GM19328 (cell line): Measurements from ENCODE around the gene COL12A1.

Experiments
- ATAC-seq: cut with Tn5 transposase; IDR thresholded peaks from one replicate; pipeline ENCODE4 v1.9.1; 2021; ENCODE audit warnings: mild to moderate bottlenecking, moderate library complexity; ENCODE audit not compliant: unreplicated experiment

COL12A1 gene

GRCh38 chr6:75145211-75145610, 60.6 kb downstream of the COL12A1 start:
- no peak for ATAC-seq

DNA sequence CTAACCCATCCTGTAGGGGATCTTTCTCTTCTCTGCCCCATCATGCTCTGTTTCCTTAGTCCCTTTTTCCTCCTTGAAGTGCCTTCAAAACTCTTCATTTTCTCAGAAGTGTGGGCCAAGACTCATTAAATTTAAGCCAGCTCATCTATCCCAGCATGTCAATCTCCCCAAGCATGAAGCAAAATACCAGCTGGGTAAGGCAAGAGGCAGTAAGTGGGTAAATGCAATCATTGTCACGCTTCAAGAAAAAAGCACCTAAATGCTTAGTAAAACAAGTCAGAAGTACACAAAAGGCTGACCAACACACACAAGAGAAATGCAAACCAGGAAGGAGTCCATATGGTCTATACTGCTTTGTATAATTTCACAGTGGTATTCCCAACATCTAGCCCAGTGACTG, 61.5 kb downstream of the COL12A1 start:
- ATAC-seq: no peak

DNA sequence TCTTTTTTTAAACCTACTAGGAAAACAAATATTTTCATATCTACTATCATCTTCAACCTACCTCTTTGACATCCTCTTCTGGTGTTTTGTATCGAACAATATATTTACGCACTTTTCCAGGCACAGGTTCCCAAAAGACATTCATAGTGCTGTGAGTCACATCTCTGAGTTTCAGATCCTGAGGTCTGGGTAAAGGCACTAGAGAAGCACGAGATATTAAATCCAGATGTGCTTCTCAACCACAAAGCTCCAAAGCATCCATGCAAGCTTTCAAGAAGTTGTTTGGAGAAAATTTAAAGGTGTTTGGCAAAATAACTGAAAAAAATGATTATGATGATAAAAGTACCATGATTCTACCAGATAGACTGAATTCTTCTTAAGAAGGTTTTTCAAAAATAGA, 62.7 kb downstream of the COL12A1 start:
- no peak for ATAC-seq

- ATAC-seq: no peak
These were observed 63.1 kb downstream of the COL12A1 start for GRCh38 chr6:75142721-75143120.

DNA sequence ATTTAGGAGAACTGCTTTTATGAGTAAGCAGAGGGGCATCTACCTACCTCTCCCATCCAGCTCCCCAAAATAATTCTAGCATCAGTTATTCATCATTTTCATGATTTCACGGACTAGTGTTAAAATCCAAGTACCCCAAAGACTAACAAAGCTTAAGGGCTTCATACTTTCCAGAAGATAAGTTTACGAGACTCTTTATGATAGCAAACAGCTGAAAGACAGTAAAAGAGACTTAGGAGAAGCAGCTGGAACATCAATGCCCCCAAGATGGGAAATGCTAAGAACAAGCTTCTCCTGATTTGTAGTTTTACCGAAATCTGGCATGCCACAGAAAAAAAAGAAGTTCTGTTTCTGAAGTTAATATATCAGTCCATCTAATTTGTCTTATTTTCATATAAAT, 70.0 kb downstream of the COL12A1 start:
- no peak for ATAC-seq

GRCh38 chr6:75135450-75135849, 70.4 kb downstream of the COL12A1 start:
- ATAC-seq: no peak

- ATAC-seq: no peak
These were observed 75.1 kb downstream of the COL12A1 start for GRCh38 chr6:75130784-75131183.

DNA sequence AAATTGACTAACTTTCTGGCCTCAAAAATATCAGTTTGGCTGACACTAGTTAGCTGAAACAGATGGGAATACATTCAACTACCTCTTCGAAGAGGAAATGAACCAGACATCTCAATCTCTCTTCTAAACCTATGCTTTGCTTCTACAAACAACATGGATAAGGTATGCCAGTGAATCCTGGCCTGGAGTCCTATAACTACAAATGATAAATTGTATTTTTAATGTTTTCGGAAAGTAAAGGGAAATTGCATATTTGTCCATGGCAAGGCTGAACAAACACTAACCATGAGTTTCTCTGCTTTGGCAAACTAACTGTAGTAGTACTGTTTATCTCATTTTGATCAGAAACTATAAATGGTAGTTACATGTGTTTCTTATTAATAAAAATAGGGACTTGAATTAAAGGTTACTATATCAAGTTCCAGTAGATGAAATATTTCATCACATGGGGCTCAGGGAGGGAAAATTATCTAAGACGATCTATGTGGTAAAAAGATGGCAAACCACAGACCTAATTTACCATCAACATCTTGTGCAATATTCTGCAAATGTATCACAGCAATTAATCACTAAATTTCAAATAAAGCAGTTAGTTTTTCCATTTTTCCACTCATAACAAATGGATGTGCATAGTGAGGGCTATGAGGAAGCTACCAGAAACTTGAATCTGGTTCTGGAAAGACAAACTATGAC, 76.8 kb downstream of the COL12A1 start:
- no peak for ATAC-seq

- ATAC-seq: no peak
These were observed 79.3 kb downstream of the COL12A1 start for GRCh38 chr6:75126518-75126917.

GRCh38 chr6:75124983-75125382, 80.9 kb downstream of the COL12A1 start:
- no peak for ATAC-seq

GRCh38 chr6:75124085-75124484, 81.8 kb downstream of the COL12A1 start:
- no peak for ATAC-seq

DNA sequence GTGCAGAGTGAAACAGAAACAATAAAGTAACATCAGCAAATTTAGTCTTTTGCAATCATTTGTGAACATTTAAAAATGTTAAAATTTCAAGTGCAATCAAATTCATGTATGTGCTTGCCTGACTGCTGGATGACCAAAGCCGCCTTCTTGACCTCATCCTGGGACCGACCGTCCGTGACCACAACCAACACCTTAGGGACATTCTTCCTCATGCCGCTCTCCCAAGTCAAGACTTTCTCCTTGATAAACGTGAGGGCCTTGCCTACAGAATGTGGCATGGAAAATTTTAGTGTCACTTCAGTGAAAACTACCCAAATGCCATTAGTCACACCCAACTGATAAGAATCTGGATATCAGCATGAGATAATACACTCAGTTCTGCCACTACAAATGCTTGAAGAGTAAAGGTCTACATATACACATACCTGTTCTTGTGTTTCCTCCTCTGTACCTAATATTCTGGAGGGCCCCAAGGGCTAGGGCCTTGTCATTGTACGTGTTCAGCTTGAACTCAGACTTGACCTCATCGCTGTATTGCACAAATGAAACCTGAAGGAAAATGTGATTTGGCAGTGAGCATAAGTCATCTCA, 86.8 kb downstream of the COL12A1 start:
- ATAC-seq: no peak

GRCh38 chr6:75117701-75118100, 88.2 kb downstream of the COL12A1 start:
- ATAC-seq: no peak

DNA sequence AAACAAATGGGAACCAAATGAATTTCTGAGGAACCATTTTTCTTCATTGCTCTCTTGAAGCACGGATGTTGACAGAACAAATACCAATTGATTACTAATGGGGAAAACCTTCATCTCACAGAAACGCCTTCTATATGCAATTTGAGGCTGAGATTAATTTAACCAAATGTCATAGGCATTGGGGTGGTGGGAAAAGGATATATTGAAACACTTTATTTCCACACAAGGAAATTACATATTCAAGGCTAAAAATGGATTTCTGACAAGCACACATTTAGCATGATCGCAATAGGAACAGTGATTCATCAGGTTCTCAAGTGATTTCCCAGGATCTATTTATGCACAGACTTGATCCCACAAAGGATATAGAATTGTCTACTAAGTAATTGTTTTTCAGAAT, 88.9 kb downstream of the COL12A1 start:
- no peak for ATAC-seq

DNA sequence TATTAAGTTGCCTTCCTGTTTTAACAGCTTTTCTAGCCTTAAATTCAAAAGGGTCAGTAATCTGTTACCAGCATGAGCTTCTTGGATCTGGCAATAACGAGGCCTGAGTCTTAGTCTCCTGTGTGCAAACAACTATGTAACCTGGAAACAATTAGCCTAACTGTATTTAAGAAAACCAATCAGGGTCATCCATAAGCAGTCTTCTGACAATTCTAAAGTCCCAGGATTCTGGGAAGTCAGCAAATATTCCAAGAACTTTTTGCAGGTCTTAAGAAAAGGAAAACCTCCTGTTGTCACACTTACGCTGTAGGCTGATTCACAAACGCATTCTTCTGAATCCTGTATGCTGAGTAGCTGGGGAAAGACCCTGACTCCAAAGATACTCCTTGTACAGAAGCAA, 90.4 kb downstream of the COL12A1 start:
- no peak for ATAC-seq

DNA sequence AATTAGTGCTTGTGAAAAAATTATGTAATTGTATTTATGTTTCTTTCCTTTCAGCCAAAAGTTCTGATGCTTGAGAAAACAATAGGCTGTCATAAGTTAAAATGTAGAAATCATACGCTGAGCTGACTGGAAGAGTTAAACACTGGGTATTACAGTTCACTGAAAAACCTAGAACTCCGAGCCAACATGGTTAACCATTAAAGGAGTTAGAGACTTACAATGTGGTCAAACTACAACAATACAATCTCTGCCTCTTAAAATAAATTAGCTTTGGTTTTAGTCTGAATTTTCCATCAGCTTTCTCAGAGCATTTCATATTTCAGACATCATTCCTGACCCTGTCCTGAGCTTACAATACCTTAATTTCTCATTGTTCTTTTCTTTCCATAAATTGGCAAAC, 91.0 kb downstream of the COL12A1 start:
- ATAC-seq: no peak

- ATAC-seq: no peak
These were observed 91.7 kb downstream of the COL12A1 start for GRCh38 chr6:75114195-75114594.

DNA sequence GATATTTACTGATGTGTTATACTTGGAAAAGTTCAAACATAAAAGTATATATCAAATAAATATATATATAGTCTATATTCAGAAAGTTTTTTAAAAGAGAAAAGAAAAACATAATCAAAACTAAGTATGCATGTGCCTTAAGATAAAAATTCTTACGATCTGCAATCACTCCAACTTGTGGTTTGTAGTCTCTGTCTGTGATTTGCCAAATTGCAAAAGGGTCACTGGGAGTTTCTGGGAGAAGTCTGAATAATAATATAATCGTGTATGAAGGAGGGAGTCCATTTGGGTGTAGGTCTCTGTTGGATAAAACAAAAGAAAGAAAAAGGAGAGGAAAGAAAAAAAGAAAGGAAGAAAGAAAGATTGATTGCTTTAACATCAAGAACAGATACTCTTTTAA, 92.4 kb downstream of the COL12A1 start:
- no peak for ATAC-seq

DNA sequence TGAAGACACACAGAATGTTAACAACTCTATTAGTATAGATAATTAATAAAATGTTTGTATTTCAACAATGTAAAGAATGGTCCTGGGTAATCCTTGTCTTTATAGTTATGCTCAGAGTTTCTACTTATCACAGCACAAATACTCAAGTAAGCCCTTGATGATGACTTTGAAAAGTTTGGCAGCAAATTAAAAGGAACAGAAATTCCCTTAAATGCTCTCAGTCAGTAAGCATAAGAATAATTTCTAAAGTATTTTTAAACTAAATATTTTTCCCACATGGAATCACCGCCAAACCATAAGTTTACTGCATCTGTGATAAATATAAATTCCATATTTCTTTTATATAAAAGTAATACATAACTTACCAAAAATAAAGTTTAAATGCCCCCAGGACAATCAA, 96.1 kb downstream of the COL12A1 start:
- ATAC-seq: no peak

GRCh38 chr6:75109022-75109421, 96.8 kb downstream of the COL12A1 start:
- ATAC-seq: no peak

DNA sequence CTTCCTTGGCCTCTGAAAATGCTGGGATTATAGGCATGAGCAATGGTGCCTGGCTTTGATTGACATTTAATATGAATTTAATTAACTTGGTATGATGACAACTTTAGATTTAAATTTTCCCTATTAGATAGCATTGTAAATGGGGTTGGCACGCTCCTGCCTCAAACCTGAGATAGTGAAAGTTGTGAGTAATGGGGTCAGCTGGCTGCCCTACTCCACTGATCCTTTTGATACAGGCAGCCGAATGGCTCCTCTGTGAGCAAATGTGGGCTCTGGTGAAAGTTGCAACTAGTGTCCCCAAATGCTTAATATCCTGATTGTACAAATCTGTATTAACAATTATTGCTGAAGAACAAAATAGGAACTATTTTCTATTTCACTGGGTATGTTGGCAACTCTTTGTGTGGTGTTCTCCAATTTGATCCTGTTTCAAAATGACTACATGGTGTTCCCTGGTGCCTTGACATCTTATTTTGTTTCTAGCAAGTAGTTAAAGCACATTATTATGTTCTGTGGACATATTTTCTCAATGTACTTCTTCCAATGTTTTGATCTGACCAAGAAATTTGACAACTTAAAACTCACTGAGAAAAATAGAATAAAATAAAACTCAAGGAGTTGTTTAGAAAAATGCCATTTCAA, 97.4 kb downstream of the COL12A1 start:
- no peak for ATAC-seq

- ATAC-seq: no peak
These were observed 97.9 kb downstream of the COL12A1 start for GRCh38 chr6:75107913-75108312.
